Cardiac septum (tissue), 1 donor: Measurements from ENCODE around the gene ATRN. TPM values are rescaled to one million over a fixed set of nuclear protein-coding genes. Genes with fewer than 3 reads are reported as not detected.
"Not testable (repeated sequence)": the region's sequence is repeated elsewhere in the genome, so short reads cannot be mapped to it uniquely, and the experiment has no call there.

Experiments
- DNase-seq: peaks from one replicate; pipeline ENCODE4 v3.0.0-alpha.2; 2020; ENCODE audit warnings: low spot score
- intact Hi-C: fragments of 100-400 bp; cut with DNase I; formaldehyde crosslinking; loops from one replicate; pipeline ENCODE4 v1.14.0; 2022
- long read RNA-seq: library from polyadenylated mRNA; unstranded; transcript quantifications from one replicate; pipeline ENCODE4 v2.0.0, GENCODE V29; 2021
- total RNA-seq: library from RNA; stranded (reverse); fragmentation: NEBNext Ultra II Directional; extraction: Animal tissue kit (Norgen Biotek cat#: 25700); gene quantifications from one replicate; pipeline ENCODE4 v1.2.1, GENCODE V29; 2021
- donor health status: DM: no; HTN: no; CAD: no.

Gene ATRN
- 36.9 TPM for total RNA-seq
- long read RNA-seq, partial matches to known transcripts: 6 of 30 reads
- long read RNA-seq, other reads (novel, unspliced or antisense): 22 of 30 reads

DNA sequence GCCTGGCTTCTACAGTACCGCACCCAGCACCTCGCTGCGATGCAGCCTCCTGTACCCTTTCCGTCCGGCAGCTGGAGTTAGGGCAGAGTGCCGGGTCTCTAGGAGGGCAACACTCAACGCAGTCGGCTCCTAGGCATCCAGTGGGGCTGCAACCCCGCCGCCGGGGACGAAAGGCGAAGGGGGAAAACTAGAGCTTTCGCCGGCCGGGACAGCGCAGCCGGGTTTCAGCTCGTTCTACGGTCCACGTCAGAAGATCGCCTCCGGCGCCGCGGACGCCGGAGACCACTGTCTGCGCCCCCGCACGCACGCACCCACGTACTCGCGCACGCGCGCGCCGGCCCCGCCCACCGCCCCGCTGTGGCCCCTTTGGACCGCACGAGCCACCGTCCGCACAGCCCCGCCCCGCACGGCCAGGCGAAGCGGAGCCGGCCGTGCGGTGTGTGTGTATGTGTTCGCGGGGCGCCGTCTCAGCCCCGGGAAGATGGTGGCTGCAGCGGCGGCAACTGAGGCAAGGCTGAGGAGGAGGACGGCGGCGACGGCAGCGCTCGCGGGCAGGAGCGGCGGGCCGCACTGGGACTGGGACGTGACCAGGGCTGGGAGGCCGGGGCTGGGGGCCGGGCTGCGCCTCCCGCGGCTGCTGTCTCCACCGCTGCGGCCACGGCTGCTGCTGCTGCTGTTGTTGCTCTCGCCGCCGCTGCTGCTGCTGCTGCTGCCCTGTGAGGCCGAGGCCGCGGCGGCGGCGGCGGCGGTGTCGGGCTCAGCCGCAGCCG lies at the start of gene ATRN:
Gene ATRN (plus strand): TSS at position 392 of the 770 bp plus-strand sequence. CDS start 90 bp downstream, at position 482.
- DNase-seq: peak; percentile 95
- intact Hi-C loops: loop anchor here (2.0 kb wide), 1 partner anchor 64 kb away; the partner anchor contains the start of gene DNAAF9

GRCh38 chr20:3421985-3422384 lies 48.8 kb upstream of the ATRN start:
- intact Hi-C loops: no loop called here
- DNase-seq: no peak

- DNase-seq: no peak
Measured at GRCh38 chr20:3423126-3423525, 47.7 kb upstream of the ATRN start.

DNA sequence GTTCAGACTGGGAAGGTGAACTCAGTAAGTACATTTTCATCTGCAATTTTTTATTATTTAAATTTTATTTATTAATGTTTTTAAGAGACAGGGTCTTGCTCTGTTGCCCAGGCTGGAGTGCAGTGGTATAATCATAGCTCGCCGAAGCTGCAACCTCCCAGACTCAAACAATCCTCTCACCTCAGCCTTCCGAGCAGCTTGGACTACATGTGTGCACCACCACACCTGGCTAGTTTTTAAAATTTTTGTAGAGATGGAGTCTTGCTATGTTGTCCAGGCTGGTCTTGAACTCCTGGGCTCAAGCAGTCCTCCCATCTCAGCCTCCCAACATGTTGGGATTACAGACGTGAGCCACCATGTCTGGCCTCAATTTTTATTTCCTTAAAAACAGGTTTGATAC lies 44.1 kb upstream of the ATRN start:
- intact Hi-C loops, DNase-seq: not testable (repeated sequence)

More at GRCh38 chr20:3423126-3423525, 47.7 kb upstream of the ATRN start:
- intact Hi-C loops: no loop called here

GRCh38 chr20:3430376-3431069 lies 40.3 kb upstream of the ATRN start:
- DNase-seq: no peak
- intact Hi-C loops: no loop called here

GRCh38 chr20:3431109-3431508 lies 39.7 kb upstream of the ATRN start:
- intact Hi-C loops: no loop called here
- no peak for DNase-seq

GRCh38 chr20:3432844-3433243 lies 38.0 kb upstream of the ATRN start:
- no peak for DNase-seq
- intact Hi-C loops: no loop called here

DNA sequence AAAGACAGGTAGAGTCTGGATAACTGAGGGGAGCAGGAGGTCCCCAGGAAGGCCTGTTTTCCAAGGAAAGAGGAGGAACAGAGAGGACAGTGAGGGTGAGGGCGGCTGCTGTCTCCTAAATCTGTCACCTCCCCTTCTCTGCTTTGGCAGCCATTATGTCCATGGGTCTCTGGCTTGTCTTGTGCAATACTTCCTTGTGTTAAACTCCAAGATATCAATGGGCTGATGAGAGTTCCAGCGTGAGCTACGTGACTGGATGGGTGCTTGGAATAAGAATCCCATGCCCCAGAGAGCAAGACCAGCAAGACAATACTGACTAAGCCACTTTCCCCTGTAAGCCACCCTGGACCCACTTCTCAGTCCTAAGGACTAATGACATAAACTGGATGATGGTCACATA lies 37.1 kb upstream of the ATRN start:
- DNase-seq: no peak
- intact Hi-C loops: no loop called here

DNA sequence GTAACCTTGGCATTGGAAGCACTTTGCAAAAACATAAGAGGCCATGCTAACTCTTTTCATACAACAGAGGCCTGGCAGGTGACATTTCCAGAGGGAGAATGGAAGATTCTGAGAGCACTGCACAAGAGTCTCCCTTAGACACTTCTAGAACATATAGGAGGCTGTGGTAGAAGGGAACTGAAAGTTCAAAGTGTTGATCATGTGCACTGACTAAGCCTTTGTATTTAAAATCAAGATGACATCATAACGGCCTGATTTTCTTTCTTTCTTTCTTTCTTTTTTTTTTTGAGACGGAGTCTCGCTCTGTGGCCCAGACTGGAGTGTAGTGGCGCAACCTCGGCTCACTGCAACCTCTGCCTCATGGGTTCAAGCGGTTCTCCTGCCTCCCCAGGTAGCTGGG lies 36.6 kb upstream of the ATRN start:
- no peak for DNase-seq
- intact Hi-C loops: no loop called here

GRCh38 chr20:3436864-3437574 lies 33.8 kb upstream of the ATRN start:
- no peak for DNase-seq
- intact Hi-C loops: no loop called here

- intact Hi-C loops: no loop called here
- no peak for DNase-seq
Measured at GRCh38 chr20:3446779-3447178, 24.0 kb upstream of the ATRN start.

GRCh38 chr20:3447321-3447720 lies 23.5 kb upstream of the ATRN start:
- DNase-seq: no peak
- intact Hi-C loops: no loop called here

GRCh38 chr20:3449319-3449718 lies 21.5 kb upstream of the ATRN start:
- intact Hi-C loops: no loop called here
- no peak for DNase-seq

DNA sequence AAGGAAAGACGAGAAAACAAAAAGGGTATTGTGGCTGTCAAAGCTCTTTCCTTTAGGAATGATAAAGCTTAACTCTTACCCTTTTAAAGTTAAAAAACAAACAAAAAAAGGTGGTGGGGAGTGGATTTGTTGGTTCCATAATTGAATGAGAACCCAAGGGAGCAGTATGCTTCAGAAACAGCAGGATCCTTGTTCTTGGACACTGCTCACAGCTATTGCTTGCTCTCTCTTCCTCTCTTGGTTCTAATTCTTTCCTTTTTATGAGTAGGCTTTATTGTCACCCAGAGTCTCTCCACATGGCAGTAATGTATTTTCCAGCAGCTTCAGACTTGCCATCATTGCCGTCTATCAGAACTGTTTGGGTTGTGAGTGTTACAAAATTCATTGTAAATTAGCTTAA lies 18.7 kb upstream of the ATRN start:
- DNase-seq: no peak
- intact Hi-C loops: no loop called here

GRCh38 chr20:3452690-3453089 lies 18.1 kb upstream of the ATRN start:
- intact Hi-C loops: no loop called here
- no peak for DNase-seq

DNA sequence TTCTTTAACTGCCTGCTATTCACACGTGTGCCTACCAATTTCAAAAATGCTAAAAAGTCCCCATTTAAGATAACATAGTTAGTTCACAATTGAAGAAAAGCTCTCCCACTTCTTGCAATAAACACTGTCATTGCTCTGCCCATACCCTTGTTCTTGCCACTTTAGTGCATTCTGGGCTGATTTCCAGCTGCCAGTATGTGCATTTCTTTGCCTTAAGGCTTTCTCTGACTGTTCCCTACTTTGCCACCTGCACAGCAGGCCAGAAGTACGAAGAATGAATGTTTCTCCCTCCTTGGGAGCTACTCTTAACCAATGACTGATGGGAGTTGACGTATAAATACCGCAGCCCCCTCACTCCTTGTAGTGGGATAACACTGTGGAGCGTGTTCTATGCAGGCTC lies 16.0 kb upstream of the ATRN start:
- DNase-seq: no peak
- intact Hi-C loops: no loop called here

DNA sequence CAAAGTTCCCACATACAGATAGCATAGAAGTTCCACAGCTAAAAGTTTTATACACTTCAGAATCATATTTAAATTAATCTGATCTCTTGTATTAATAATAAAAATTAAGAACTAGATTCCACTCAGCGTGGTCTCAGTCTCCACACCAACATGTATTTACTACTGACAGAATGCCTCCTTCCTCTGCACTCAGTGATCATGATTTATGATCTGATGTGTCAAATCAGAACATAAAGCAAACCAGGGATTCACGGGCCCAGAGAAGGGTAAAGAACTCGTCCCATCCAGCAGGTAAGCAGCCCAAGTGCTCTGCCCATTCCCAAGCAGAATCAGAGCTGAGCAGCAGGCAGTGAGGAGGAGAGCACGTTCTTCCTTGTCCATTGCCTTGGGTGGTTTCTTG lies 14.2 kb upstream of the ATRN start:
- no peak for DNase-seq
- intact Hi-C loops: no loop called here

DNA sequence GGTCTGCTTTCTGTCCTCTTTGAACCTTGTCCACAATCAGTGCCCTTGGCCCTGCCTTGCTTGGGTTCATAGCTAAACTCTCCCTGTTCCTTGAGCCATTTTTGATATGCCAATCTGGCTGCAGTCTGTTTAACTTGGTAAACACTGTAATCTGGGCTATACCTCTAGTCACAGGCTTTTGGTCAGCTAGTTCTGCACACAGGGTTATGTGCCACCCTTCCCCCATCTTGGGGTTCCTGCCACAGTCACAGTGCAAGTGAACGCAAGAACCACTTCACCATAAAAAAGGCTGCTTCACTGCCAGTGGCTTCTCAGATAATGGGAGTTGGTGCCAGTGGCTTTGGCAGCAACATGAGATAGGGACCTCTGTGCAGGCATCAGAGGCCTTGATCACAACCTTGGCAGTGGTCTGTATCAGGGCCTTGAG lies 10.9 kb upstream of the ATRN start:
- DNase-seq: no peak
- intact Hi-C loops: no loop called here

DNA sequence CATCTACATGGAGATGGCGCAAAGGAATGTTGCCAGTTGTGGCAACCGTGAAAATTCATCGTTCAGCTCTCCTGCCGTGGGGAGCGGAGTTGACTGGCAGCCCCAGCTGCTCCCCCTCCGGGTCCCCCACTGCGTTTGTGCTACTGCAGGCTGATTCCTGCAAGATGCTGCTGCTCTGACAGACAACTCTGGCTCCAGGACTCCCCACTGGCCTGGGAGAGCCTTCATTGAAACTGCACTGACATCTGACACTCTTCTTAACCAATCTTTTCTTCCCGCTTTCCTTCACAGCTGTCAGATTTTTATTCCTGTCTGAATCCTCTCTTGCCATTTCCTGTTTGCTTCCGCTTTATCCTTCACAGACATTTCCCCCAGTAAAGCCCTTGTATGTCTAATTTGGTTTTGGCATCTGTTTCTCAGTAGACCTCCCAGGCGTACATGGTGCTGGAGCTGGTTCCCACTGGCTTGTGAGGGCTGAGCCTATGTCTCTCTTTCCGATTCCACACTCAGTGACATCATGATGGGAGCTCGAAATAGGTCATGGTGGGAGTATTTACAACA lies 9.5 kb upstream of the ATRN start:
- intact Hi-C loops: no loop called here

More for the DNA sequence above, 9.5 kb upstream of the ATRN start:
- no peak for DNase-seq
